Osteocyte (in vitro differentiated cells): ENCODE results near the gene WNT3A. TPM values are rescaled to one million over a fixed set of nuclear protein-coding genes. Genes with fewer than 3 reads are reported as not detected.
A peak's percentile ranks its signal among the peaks of the same experiment; 100 is the strongest.

Experiments
- DNase-seq: peaks from one replicate; pipeline ENCODE4 v3.0.0; 2021; ENCODE audit warnings: mixed read lengths; ENCODE audit not compliant: unreplicated experiment; ENCODE audit errors: extremely low spot score
- H3K27ac Mint-ChIP-seq: one replicate; pipeline ENCODE4 v1.8.0; 2021; ENCODE audit warnings: mild to moderate bottlenecking, mixed read lengths; ENCODE audit not compliant: unreplicated experiment
- H3K27me3 Mint-ChIP-seq: one replicate; pipeline ENCODE4 v1.8.0; 2021; ENCODE audit warnings: mixed read lengths; ENCODE audit not compliant: unreplicated experiment
- H3K36me3 Mint-ChIP-seq: one replicate; pipeline ENCODE4 v1.8.0; 2021; ENCODE audit warnings: mixed read lengths; ENCODE audit not compliant: unreplicated experiment
- H3K4me1 Mint-ChIP-seq: one replicate; pipeline ENCODE4 v1.8.0; 2021; ENCODE audit warnings: mixed read lengths; ENCODE audit not compliant: unreplicated experiment
- H3K4me3 Mint-ChIP-seq: one replicate; pipeline ENCODE4 v1.8.0; 2021; ENCODE audit warnings: mild to moderate bottlenecking, moderate library complexity, mixed read lengths; ENCODE audit not compliant: unreplicated experiment
- H3K9me3 Mint-ChIP-seq: one replicate; pipeline ENCODE4 v1.8.0; 2021; ENCODE audit warnings: mixed read lengths; ENCODE audit not compliant: unreplicated experiment
- total RNA-seq: library from RNA; stranded (reverse); gene quantifications from 2 replicates; pipeline ENCODE4 v1.2.1, GENCODE V29; 2021
- TF ChIP-seq, protein P1 (sequence below): fragments of 200-600 bp; sonication (generic); IDR thresholded peaks from 2 replicates; pipeline ENCODE4 v1.5.0; 2021; ENCODE audit warnings: antibody characterized with exemption, mild to moderate bottlenecking, moderate library complexity

The WNT3A gene
- total RNA-seq, 1 donor from 2014 or later = not detected

GRCh38 chr1:228047183-228047466 is 40.3 kb downstream of the WNT3A start:
- Mint-ChIP-seq H3K27me3 (peaks cover 27% of the 10 kb centered on the region), H3K9me3 (no peaks in the 10 kb centered on the region), H3K4me1 (no peaks in the 10 kb centered on the region), H3K4me3 (no peak overlapping the region), H3K27ac (no peak overlapping the region), H3K36me3 (no peaks in the 10 kb centered on the region)
- TF ChIP-seq, protein P1, sequence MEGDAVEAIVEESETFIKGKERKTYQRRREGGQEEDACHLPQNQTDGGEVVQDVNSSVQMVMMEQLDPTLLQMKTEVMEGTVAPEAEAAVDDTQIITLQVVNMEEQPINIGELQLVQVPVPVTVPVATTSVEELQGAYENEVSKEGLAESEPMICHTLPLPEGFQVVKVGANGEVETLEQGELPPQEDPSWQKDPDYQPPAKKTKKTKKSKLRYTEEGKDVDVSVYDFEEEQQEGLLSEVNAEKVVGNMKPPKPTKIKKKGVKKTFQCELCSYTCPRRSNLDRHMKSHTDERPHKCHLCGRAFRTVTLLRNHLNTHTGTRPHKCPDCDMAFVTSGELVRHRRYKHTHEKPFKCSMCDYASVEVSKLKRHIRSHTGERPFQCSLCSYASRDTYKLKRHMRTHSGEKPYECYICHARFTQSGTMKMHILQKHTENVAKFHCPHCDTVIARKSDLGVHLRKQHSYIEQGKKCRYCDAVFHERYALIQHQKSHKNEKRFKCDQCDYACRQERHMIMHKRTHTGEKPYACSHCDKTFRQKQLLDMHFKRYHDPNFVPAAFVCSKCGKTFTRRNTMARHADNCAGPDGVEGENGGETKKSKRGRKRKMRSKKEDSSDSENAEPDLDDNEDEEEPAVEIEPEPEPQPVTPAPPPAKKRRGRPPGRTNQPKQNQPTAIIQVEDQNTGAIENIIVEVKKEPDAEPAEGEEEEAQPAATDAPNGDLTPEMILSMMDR = no peak
- DNase-seq = peak; percentile 78

GRCh38 chr1:228048120-228048519 is 41.3 kb downstream of the WNT3A start:
- Mint-ChIP-seq H3K27me3 (peaks cover 35% of the 10 kb centered on the region), H3K4me3 (no peak overlapping the region), H3K4me1 (no peaks in the 10 kb centered on the region), H3K9me3 (no peaks in the 10 kb centered on the region), H3K36me3 (no peaks in the 10 kb centered on the region), H3K27ac (no peak overlapping the region)
- DNase-seq = peak; percentile 80
- TF ChIP-seq, protein P1 = no peak

DNA sequence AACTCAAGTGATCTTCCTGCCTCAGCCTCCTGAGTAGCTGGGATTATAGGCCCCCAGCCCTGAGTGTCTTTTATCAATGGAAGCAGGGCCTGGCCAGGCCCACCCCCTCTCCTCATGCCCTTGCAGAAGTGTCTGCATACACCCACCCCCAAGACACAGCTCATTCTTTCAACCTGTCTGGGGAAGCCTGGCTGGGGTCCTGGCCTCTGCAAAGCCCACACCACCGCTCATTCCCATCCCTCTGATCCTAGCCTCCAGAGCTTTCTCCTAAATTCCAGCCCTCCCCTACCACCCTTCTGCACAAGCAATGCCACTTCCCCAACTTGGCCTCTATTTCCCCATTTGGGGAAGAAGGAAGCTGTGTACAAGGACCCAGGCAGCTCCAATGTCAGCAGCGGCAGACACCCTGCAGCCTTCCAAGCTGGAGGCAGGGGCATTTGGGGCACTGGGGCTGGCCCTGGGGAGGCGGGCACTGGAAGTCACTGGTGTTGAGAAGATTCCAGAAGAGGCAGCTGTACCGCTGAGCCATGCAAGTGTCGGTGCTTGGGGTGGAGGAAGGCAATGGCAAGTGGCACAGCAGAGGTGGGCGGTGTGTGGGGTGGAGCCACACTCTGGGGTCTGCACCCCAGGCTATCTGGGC is 42.0 kb downstream of the WNT3A start:
- Mint-ChIP-seq H3K36me3 (no peaks in the 10 kb centered on the region), H3K27me3 (peaks cover 41% of the 10 kb centered on the region), H3K9me3 (no peaks in the 10 kb centered on the region), H3K27ac (no peak overlapping the region), H3K4me1 (no peaks in the 10 kb centered on the region), H3K4me3 (no peak overlapping the region)
- TF ChIP-seq, protein P1 = no peak
- DNase-seq = peak; percentile 81

DNA sequence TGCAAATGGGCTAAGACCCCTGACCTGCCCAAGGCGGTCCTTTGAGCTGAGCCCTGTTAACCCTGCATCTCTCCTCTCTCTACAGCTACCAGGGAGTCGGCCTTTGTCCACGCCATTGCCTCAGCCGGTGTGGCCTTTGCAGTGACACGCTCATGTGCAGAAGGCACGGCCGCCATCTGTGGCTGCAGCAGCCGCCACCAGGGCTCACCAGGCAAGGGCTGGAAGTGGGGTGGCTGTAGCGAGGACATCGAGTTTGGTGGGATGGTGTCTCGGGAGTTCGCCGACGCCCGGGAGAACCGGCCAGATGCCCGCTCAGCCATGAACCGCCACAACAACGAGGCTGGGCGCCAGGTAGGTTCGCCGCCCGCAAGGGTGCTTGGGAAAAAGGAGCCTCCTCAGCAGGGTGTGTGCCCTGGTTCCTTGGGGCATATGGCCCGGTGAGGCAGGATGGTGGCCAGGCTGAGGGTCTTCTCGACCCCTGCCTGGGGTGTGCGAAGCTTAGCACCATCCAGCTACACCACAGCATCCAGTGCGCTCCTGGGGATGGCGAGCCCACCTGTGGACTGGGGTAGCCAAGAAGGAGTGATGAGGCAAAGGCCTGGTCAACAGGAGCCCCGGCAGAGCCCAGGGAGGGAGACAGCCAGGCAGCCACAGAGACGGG is 43.9 kb downstream of the WNT3A start:
- no peak overlapping the region for H3K27ac Mint-ChIP-seq
- DNase-seq = no peak
- peaks cover 42% of the 10 kb centered on the region for H3K27me3 Mint-ChIP-seq

More for the DNA sequence above, 43.9 kb downstream of the WNT3A start:
- Mint-ChIP-seq H3K4me1 (no peaks in the 10 kb centered on the region), H3K9me3 (no peaks in the 10 kb centered on the region), H3K4me3 (no peak overlapping the region), H3K36me3 (no peaks in the 10 kb centered on the region)
- TF ChIP-seq, protein P1 = no peak
